Neural progenitor cell (in vitro differentiated cells): Measurements from ENCODE around the gene SERBP1.

Experiments
- CTCF ChIP-seq: fragments of 200-600 bp; sonication (generic); IDR thresholded peaks from 2 replicates; pipeline ENCODE4 v1.5.1; 2017; ENCODE audit warnings: antibody characterized with exemption, mild to moderate bottlenecking
- EZH2 ChIP-seq: fragments of 200-600 bp; sonication (generic); IDR thresholded peaks from 2 replicates; pipeline ENCODE4 v1.6.1; 2017; ENCODE audit warnings: antibody characterized with exemption, mild to moderate bottlenecking, moderate library complexity
- EZH2phosphoT487 ChIP-seq: fragments of 200-600 bp; sonication (generic); IDR thresholded peaks from 2 replicates; pipeline ENCODE4 v1.6.1; 2017; ENCODE audit warnings: antibody characterized with exemption

DNA sequence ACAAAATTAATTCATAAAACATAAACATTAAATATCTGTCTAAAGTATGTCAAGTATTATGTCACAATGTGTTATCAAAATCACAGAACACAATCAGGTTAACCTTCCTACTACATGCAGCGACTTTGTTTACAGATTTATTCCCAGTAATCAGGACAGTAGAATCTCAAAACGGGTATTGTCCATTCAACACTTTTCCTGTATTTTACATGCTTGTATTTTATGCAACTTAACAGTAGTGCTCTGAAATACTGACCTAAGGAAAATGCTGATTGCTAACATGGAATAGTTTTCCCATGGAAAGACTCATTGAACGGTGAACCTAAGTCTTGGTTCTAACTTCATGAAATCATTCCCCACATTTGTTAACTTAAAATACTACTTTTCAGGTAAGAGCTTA is 2.3 kb downstream of the SERBP1 start:
- no peak for TF ChIP-seq EZH2
- TF ChIP-seq CTCF = no peak
- TF ChIP-seq EZH2phosphoT487 = no peak
